A673 (cell line): ENCODE data around the gene NRGN.

Source experiments
- CTCF ChIP-seq: fragments of 300-800, 200-600 bp; sonication (generic); conservative IDR thresholded peaks from 2 replicates; pipeline ENCODE4 v1.5.1; 2017; ENCODE audit warnings: low read depth, mild to moderate bottlenecking, antibody characterized with exemption, low read length, moderate library complexity, mixed read lengths
- EZH2 ChIP-seq: fragments of 200-600 bp; sonication (generic); IDR thresholded peaks from 2 replicates; pipeline ENCODE4 v1.6.1; 2017; ENCODE audit warnings: borderline replicate concordance, low read depth, mild to moderate bottlenecking, mixed read lengths, antibody characterized with exemption, low read length; ENCODE audit not compliant: poor library complexity, severe bottlenecking

DNA sequence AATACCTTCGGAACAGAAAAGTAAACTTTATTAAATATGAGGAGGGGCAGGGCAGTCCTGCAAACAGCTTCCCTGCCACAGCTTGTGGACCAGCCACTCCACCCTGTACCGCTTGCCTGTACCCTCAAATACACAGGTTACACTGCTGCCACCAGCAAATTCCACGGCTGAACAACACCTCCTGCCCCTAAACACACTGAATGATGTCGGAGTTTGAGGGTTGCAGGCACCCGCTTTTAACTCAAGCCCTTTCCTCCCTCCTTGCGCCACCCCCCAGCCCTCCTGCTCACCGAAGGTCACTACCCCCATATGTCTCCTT, 8.3 kb downstream of the NRGN start:
- TF ChIP-seq CTCF (no peak), EZH2 (no peak)
